NCI-H1417 treated with DMSO at 0.1 percent for 48 hours (cell line): ENCODE data around the gene OLR1.
"Not testable (repeated sequence)": the region's sequence is repeated elsewhere in the genome, so short reads cannot be mapped to it uniquely, and the experiment has no call there.

Source experiments
- DNase-seq: peaks from one replicate; lab custom pipeline; 2025; lab: John Stamatoyannopoulos, UW

Gene OLR1

GRCh38 chr12:10190558-10191388, 18.8 kb upstream of the OLR1 start:
- DNase-seq: no peak

DNA sequence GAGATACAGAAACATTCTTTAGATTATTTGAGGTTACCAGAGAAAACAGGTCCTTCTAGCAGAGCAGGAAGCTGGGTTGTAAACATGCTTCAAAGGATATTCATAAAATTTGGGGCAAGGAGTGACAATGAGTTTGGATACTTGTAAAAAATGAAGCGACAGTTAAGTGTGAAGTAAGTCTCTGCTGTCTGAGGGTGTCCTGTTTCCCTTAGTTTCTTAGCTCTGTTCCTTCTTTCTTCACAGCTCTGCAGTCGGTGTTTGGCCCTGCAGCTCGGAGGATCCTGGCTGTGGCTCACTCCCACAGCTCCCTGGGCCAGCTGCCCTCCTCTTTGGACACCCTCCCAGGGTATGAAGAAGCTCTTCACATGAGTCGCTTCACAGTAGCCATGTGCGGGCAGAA, 17.7 kb upstream of the OLR1 start:
- no peak for DNase-seq

GRCh38 chr12:10186958-10187357, 15.0 kb upstream of the OLR1 start:
- not testable (repeated sequence) for DNase-seq

- DNase-seq: no peak
These were observed 14.4 kb upstream of the OLR1 start for GRCh38 chr12:10186299-10186698.

GRCh38 chr12:10184261-10184843, 12.4 kb upstream of the OLR1 start:
- no peak for DNase-seq

DNA sequence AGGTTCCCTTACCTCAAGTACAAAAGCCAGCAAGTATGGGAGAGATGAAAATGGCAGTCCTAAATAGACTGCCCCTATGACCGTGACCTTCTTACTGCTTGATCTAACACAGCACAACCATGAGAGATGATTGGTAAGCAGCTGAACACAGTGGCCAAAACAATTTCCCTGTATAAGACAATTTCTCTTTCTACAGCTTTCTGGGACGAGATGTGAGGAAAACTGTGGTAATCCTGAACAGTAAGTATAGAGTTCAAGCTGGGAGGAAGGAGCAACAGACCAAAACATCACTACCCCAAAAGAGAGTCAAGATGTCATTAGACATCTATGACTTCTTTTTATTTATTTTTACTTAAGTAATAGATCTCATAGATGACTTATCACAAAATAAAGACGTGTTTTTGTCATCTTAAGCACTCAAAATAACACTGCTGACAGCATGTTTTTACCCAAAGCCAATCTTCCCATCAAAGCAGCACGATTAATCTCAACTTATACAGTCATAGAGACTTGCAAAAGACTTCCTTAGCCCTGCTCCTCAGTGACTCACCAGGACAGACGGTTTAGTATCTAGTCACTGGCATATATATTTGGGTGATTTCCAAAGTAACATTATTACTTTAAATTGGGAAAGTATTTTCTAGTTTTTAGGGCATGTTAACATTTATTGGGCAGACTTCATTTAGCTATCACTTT, 10.6 kb upstream of the OLR1 start:
- DNase-seq: no peak

- DNase-seq: no peak
These were observed 7.8 kb upstream of the OLR1 start for GRCh38 chr12:10179776-10180181.

GRCh38 chr12:10178821-10179220, 6.9 kb upstream of the OLR1 start, which contains the start of gene TMEM52B:
TMEM52B (plus strand) TSS chr12:10179032; CDS start chr12:10179575, 543 bp downstream.
- DNase-seq: no peak

DNA sequence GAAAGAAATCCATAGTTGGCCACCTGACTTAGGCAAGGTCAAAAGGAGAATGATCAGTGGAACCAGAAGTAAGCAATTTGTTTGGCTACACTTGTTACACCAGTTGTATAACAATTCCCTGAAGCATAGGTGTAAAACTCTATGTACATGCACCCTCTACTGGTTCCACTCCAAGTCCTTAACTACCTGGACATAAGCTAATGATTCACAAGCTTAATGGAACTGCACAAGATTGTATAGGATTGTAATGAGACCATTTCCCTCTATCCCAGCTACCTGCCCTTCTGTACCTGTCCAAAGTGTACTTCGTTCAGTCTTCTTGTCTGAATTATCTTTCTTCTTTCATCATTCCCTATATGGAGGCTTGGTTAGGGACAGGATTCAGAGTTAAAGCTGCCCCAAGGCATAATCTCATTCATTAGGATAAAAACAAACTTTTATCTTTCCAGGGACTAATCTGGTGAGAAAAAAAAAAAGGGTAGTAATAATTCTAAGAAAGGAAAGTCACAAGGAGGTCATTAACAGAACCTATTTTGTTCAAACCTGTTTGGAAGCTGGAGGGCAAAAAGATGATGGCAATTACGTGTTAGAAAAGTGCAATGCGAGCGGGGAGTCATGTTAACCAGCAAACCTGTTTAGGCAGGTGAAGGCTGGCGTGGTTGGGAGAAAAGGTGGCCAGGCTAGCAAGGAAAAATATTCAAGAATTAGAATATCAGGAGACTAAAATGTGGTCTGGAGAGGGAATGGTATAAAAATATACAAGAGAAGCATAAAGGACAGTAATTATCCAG, 4.1 kb upstream of the OLR1 start:
- DNase-seq: no peak

DNA sequence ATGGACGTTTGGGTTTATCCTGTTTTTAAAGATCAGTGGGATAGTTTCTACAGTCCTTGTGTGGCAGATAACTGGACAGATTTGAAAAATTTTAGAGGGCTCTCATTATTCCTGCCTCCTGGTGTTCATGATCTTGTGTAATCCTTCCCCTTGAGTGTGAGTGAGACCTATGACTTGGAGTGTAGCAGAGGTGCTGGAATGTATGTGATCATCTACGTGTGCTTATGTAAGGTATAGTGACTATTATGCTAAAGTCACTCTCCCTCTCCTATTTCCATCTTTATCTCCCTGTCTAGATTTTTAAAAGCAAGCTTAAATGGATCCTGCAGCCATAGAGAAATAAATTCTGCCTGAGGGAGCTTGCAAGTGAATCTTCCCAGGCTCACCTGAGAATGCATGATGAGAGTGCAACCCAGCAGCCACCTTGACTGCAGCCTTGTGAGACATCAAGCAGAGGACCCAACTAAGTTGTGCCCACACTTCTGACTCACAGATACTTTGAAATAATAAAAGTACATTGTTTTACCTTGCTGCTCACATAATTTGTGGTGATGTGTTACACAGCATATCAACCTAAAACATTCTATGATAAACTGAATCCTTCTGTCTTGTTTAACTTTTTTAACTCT, 3.2 kb upstream of the OLR1 start:
- DNase-seq: no peak

DNA sequence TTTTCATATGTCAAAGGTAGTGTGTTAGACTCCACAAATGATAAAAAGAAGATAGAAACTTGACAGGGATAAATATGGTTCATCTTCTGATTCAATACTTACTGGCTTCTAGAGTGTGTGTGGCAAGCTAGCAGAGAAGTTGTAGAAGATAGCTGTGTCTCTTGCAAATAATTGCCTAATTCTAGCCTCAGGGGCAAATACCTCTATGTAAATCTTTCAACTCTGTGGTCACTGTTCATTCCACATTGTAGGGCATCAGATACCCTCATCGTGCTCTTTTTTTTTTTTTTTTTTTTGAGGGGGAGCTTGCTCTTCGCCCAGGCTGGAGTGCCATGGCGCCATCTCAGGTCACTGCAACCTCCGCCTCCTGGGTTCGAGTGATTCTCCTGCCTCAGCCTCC, 1.7 kb downstream of the OLR1 start:
- no peak for DNase-seq

GRCh38 chr12:10169104-10169503, 2.8 kb downstream of the OLR1 start:
- DNase-seq: no peak

GRCh38 chr12:10167599-10167998, 4.3 kb downstream of the OLR1 start:
- no peak for DNase-seq

GRCh38 chr12:10165421-10165820, 6.5 kb downstream of the OLR1 start:
- DNase-seq: no peak

DNA sequence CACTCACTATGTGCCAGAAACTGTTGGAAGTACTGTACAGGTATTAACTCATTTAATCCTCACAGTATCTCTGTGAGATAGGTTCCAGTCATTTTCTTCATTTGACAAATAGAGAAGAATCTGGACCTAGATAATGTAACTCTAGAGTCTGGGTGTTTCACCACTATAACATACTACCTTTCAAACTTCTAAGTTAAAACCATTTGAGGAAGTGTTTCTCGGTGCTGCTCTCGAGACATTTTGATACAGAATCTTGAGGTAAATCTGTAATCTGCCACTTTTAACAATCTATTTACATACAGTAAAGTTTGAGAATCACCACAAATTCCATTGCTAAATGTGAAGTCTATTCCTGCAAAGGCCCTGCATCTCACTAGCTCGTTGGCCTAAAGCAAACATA, 8.8 kb downstream of the OLR1 start:
- DNase-seq: no peak

DNA sequence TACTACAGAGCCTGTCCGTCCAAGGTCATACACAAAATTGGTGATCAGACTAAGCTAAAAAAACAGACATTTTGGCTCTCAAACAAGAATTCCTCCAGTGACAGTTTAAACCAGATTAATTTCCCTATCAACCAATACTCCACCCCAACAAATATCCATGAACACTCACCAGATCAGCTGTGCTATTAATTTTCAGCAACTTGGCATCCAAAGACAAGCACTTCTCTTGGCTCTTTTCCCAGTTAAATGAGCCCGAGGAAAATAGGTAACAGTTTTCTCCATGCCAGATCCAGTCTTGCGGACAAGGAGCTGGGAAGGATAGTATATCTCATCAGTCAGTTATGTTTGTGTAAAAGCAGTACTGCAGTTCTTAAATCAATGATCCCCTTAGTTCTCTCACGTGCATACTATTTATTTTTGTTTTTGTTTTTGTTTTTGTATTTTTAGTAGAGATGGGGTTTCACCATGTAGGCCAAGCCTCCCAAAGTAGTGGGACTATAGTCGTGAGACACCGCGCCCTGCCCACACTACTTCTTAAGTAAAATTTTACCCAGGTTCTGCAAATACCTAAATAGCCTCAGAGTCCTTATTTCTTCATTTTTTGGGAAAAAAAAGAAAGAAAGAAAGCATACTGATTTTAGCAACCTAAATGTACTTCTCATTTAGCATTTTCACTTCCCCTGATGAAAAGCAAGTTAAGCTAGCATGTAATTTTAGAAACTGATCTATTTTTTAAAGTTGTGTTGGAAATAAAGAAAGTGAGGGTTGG, 11.1 kb downstream of the OLR1 start:
- no peak for DNase-seq

- DNase-seq: no peak
These were observed 12.7 kb downstream of the OLR1 start for GRCh38 chr12:10159280-10159679.

- DNase-seq: no peak
These were observed 13.5 kb downstream of the OLR1 start for GRCh38 chr12:10158406-10158805.

DNA sequence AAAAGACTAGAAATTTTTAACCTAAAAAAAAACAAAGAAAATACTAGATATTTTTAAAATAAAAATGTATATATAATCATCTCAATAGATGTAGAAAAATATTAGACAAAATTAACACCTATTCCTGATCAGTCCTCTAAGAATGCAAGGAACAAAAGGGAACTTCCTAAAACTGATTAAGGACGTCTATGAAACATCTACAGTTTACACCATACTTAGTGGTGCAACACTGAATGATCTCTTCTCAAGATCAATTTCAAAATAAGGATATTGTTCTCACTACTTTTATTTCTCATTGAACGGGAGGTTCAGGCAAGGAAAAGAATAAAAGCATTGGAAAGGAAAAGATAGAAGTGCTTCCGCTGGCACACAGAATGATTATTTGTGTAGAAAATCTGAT, 16.0 kb downstream of the OLR1 start:
- no peak for DNase-seq

GRCh38 chr12:10154145-10154496, 17.8 kb downstream of the OLR1 start:
- no peak for DNase-seq
